ENCODE results near the gene HEATR1. TPM values are rescaled to one million over a fixed set of nuclear protein-coding genes. Genes with fewer than 3 reads are reported as not detected.

HEATR1 gene
- total RNA-seq, 4 donors from 2014 or later, result 21.1 to 43.4 (median 32.6) TPM

DNA sequence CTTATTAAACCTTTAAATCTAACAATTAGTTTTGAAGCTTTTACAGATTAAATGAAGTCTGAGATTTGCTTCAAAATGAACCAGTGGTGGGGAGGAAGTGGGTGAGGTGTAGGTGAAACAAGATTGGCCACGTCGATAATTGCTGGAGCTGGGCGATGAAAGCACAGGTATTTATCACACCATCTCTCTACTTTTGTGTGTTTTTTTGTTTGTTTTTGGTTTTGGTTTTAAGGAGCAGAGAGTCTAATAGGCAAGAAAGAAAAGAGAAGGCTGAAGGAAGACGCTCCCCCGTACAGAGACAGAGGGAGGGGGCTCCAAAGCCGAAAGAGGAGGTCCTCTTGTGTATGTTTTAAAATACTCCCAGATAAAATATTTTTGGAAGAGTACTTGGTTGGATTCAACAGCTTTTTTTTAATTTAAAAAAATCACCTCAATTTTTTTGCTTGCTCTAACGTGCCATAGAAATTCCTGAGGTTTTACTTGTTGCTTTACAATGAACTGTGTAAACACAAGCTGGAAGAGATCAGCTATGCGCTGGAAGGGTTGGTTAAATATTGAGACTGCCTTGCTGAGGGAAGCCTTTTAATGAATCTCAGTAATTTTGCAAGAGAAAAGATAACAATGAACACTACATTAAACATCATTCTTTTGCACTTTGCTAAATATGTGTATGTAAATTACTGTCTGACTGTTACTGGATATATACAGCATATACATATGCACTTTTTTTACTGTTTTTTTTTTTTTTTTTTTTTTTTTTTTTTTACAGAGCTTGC, 87.2 kb downstream of the HEATR1 start:
- 34% methylated on average over 8 of the region's 8 CpGs for WGBS
- no peak for DNase-seq (ENCODE audit: low spot score in 2 of 2)
- Histone ChIP-seq H3K4me1 (no peaks in the 10 kb centered on the region), H3K27ac (peak overlapping the region; percentile 31), H3K4me3 (no peak overlapping the region), H3K9me3 (no peaks in the 10 kb centered on the region), H3K36me3 (no peaks in the 10 kb centered on the region), H3K27me3 (no peaks in the 10 kb centered on the region)
- no peak for TF ChIP-seq EP300 (IDR thresholded peaks at IDR 0.05)
- TF ChIP-seq, protein P1, sequence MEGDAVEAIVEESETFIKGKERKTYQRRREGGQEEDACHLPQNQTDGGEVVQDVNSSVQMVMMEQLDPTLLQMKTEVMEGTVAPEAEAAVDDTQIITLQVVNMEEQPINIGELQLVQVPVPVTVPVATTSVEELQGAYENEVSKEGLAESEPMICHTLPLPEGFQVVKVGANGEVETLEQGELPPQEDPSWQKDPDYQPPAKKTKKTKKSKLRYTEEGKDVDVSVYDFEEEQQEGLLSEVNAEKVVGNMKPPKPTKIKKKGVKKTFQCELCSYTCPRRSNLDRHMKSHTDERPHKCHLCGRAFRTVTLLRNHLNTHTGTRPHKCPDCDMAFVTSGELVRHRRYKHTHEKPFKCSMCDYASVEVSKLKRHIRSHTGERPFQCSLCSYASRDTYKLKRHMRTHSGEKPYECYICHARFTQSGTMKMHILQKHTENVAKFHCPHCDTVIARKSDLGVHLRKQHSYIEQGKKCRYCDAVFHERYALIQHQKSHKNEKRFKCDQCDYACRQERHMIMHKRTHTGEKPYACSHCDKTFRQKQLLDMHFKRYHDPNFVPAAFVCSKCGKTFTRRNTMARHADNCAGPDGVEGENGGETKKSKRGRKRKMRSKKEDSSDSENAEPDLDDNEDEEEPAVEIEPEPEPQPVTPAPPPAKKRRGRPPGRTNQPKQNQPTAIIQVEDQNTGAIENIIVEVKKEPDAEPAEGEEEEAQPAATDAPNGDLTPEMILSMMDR (IDR thresholded peaks at IDR 0.05), result no peak
- no peak for TF ChIP-seq POLR2AphosphoS5 (IDR thresholded peaks at IDR 0.05)
- no peak for TF ChIP-seq POLR2A (IDR thresholded peaks at IDR 0.05)

DNA sequence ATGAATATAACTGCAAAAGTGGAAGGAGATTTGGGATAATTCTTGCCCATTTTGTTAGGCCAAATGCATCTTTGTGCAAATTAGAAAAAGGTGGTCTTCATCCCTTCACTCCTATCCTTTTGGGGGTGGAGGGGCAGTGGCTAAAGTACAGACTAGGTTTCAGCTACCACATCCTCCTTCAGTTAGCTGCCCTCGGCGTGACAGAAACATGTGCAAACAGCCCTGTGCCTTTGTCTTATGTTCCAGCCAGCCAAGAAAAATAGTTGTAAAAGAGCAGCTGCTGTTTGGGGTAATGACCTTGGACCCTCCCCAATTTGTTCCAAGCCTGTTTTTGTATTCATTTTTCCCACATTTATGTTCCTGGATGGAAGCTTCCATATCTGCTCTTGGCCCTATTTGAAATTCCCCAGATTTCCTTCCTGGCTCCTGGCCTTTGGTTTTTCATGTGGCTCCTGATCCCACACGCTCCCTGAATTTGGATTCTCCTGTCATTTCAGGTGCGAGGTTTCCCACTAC, 88.8 kb downstream of the HEATR1 start:
- Histone ChIP-seq H3K27me3 (no peaks in the 10 kb centered on the region), H3K9me3 (no peaks in the 10 kb centered on the region), H3K27ac (no peak overlapping the region), H3K4me1 (no peaks in the 10 kb centered on the region), H3K4me3 (no peak overlapping the region), H3K36me3 (no peaks in the 10 kb centered on the region)
- WGBS, result 45% methylated on average over 4 of the region's 4 CpGs
- TF ChIP-seq EP300 (IDR thresholded peaks at IDR 0.05) (no peak), POLR2A (IDR thresholded peaks at IDR 0.05) (no peak), POLR2AphosphoS5 (IDR thresholded peaks at IDR 0.05) (no peak)
- TF ChIP-seq, protein P1 (IDR thresholded peaks at IDR 0.05), result no peak
- no peak for DNase-seq (ENCODE audit: low spot score in 2 of 2)

DNA sequence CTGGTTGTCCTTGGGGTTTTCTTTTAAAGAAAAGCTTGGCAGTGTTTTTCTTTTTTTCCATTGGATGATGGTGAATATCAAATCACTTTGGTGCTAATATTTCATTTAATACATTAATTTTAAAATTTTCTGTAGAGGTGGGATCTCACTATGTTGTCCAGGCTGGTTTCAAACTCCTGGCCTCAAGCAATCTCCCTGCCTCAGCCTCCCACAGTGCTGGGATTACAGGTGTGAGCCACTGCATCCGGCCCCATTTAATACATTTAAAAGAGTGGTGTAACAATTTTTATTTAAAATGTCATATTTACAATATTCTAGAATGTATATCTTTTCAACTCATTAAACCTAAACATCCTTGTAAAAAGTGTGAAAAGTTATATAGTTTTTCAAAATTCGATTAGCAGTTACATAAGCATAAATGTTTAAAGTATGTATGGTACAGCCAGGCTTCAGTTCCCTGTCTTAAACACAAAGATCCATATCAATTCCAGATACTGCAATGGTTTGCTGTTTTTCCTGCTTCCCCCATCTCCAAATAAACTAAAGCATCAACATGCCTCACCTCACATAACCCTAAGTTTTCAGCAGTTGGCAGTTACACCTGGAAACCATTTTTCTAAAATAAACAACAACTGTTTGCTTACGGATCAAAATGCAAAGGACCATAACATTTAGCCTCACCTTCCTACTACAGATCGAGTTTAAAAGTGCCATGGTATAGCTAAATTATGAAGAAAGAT, 89.4 kb downstream of the HEATR1 start:
- no peak for DNase-seq (ENCODE audit: low spot score in 2 of 2)
- TF ChIP-seq POLR2AphosphoS5 (IDR thresholded peaks at IDR 0.05) (no peak), EP300 (IDR thresholded peaks at IDR 0.05) (no peak), POLR2A (IDR thresholded peaks at IDR 0.05) (no peak)
- TF ChIP-seq, protein P1 (IDR thresholded peaks at IDR 0.05), result no peak
- WGBS, result 58% methylated on average over 4 of the region's 4 CpGs
- Histone ChIP-seq H3K27me3 (no peaks in the 10 kb centered on the region), H3K4me3 (no peak overlapping the region), H3K27ac (no peak overlapping the region), H3K9me3 (no peaks in the 10 kb centered on the region), H3K36me3 (no peaks in the 10 kb centered on the region), H3K4me1 (no peaks in the 10 kb centered on the region)

DNA sequence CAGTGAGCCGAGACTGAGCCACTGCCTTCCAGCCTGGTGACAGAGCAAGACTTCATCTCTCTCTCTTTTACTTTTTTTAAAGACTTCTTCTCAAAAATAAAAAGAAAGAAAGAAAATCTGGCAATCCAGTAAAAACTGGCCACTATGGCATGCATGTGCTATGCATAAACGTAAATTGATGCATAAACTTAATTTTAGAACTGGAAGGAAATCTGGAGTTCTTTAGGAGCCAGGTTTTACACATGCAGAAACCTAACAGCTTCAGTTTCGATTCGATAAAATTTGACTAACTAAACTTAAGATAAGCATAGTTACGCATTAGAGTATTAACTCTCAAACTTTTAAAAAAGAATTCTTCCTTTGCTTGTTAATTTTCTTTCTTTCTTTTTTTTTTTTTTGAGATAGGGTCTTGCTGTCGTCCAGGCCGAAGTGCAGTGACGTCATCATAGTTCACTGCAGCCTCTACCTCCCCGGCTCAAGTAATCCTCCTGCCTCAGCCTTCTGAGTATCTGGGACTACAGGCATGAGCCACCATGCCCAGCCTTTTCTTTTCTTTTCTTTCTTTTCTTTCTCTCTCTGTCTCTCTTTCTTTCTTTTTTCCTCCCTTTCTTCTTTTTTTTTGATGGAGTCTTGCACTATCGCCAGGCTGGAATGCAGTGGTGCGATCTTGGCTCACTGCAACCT, 92.4 kb downstream of the HEATR1 start:
- TF ChIP-seq, protein P1 (IDR thresholded peaks at IDR 0.05), result no peak
- TF ChIP-seq POLR2A (IDR thresholded peaks at IDR 0.05) (no peak), POLR2AphosphoS5 (IDR thresholded peaks at IDR 0.05) (no peak), EP300 (IDR thresholded peaks at IDR 0.05) (no peak)
- H3K27ac ChIP-seq, result no peak overlapping the region
- H3K9me3 ChIP-seq, result no peaks in the 10 kb centered on the region
- H3K27me3 ChIP-seq, result no peaks in the 10 kb centered on the region
- H3K4me3 ChIP-seq, result no peak overlapping the region
- 86% methylated on average over 11 of the region's 11 CpGs for WGBS
- H3K4me1 ChIP-seq, result no peaks in the 10 kb centered on the region
- H3K36me3 ChIP-seq, result no peaks in the 10 kb centered on the region
- DNase-seq (ENCODE audit: low spot score in 2 of 2), result no peak

Data from suprapubic skin (tissue), 4 donors.